ENCODE data around the gene AVPR1B.

DNA sequence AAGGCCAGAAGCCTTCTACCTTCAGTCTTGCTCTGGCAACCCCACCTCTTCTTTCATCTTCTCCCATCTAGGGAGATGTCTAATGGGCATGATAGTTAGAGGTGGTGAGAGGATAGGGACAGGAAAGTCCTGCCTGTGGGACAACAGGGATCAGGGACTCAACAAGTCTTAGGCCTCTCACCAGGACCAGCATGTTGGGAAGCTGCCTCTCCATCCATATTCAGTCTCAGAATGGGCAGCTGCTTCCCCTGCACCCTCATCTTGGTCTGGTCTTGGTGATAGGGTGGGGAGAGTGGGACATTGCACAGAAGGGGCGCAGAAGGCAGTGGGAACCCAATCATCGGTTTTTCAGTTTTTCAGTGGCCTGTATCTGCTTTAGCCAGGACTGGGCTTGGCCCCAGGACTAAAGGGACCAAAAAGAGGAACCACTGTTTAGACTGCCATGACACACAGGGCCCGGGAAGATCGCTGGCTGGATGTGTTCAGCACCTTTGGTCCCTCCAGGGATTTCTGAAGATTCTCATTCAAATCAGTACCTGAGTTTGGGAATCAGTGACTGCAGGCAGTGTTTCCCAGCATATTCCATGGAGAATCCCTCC, 51.5 kb downstream of the AVPR1B start:
- TF ChIP-seq, protein P1, sequence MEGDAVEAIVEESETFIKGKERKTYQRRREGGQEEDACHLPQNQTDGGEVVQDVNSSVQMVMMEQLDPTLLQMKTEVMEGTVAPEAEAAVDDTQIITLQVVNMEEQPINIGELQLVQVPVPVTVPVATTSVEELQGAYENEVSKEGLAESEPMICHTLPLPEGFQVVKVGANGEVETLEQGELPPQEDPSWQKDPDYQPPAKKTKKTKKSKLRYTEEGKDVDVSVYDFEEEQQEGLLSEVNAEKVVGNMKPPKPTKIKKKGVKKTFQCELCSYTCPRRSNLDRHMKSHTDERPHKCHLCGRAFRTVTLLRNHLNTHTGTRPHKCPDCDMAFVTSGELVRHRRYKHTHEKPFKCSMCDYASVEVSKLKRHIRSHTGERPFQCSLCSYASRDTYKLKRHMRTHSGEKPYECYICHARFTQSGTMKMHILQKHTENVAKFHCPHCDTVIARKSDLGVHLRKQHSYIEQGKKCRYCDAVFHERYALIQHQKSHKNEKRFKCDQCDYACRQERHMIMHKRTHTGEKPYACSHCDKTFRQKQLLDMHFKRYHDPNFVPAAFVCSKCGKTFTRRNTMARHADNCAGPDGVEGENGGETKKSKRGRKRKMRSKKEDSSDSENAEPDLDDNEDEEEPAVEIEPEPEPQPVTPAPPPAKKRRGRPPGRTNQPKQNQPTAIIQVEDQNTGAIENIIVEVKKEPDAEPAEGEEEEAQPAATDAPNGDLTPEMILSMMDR (IDR thresholded peaks at IDR 0.05) = no peak
- no peak for TF ChIP-seq POLR2A (IDR thresholded peaks at IDR 0.05)

All from uterus (tissue), 2 donors.